LoVo (cell line): ENCODE results near the gene SPARC.
A peak's percentile ranks its signal among the peaks of the same experiment; 100 is the strongest.
"Not testable (repeated sequence)": the region's sequence is repeated elsewhere in the genome, so short reads cannot be mapped to it uniquely, and the experiment has no call there.

ENCODE experiments used
- DNase-seq: peaks from one replicate; pipeline ENCODE4 v3.0.0-alpha.2; 2016; ENCODE audit warnings: low spot score

The SPARC gene, protein sequence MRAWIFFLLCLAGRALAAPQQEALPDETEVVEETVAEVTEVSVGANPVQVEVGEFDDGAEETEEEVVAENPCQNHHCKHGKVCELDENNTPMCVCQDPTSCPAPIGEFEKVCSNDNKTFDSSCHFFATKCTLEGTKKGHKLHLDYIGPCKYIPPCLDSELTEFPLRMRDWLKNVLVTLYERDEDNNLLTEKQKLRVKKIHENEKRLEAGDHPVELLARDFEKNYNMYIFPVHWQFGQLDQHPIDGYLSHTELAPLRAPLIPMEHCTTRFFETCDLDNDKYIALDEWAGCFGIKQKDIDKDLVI

GRCh38 chr5:151686674-151687407 is at the start of gene SPARC:
Gene SPARC (minus strand): TSS chr5:151686915. CDS start chr5:151676188, 10,727 bp downstream.
- DNase-seq = no peak

DNA sequence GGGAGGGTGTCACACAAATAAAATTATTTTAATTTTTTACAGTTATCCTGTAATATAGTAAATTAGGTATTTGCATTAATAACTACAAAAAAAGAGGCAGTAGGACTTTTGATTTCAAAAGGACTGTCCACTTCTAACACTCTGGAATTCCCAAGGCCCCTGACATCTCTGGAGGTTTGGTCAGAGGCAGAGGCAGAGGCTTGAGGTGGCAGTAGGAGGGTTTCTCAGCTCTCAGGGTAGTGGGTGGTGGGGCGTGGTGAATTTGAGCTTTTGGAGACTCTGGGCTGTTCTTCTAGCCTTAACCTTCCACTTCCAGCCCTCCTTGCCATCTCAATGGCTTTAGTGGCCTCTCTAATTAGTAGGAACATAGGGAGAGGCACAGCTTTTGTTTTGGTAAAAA is 48.9 kb upstream of the SPARC start:
- no peak for DNase-seq

- DNase-seq = no peak
These were observed 47.3 kb upstream of the SPARC start for GRCh38 chr5:151734064-151734408.

- DNase-seq = no peak
These were observed 46.8 kb upstream of the SPARC start for GRCh38 chr5:151733358-151734063.

DNA sequence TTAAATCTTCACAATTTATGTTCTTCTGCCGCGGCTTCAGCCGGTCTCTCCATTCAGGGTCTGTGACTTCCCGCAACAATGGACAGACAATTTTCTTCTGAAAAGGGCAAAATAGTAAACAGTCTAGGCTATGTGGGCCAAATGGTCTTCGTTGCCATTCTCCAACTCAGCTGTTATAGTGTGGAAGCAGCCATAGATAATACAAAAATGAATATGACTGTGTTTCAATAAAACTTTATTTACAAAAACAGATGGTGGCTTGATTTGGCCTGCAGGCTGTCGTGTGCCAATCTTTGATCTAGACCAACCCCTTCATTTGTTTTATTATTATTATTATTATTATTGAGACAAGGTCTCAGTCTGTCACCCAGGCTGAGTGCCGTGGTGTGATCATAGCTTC is 43.7 kb upstream of the SPARC start:
- DNase-seq = no peak

- DNase-seq = not testable (repeated sequence)
These were observed 42.9 kb upstream of the SPARC start for GRCh38 chr5:151729597-151729996.

GRCh38 chr5:151724360-151724759 is 37.6 kb upstream of the SPARC start:
- DNase-seq = no peak

DNA sequence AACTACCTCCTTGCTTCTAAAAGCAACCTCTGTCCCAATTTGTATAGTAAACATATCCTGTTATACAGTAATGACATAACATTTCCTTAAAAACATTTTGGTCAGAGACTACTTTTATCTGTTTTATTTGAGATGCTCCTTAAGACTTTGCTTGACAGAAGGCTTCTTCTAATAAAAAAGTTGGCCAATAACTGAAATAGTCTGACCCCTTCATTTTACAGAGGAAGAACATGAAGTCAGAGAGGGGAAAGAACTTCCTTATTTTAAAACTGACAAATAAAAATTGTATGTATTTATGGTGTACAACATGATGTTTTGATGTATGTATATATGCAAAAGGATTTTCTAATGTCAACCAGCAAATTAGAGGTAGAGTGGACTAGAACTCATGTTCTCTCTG is 35.8 kb upstream of the SPARC start:
- DNase-seq = no peak

GRCh38 chr5:151721812-151722391 is 35.2 kb upstream of the SPARC start:
- DNase-seq = no peak

DNA sequence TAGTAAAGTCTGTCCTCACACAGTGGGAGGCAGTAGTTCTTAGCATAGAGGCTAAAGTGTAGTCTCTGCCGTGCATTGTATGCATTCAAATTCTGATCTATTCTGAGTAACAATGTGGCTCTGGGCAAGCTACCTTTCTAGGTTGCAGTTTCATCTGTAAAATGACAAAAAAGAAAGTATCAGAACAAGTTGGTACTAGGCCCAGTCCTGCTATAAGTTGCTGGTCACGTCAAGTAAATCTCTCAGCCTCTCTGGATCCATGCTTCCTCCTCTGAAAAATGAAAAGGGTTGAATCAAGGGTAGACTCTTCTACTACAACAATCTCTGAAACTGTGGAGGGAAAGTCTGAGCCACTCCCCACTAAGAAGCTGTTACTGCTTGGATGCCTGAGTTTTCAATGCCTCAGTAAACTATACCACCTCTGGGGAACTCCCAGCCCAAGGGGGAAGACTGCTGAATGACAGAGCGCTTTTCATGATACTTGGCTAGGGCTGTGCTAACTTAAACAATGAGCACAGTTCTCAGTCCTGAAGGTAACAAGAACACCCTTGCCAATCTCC is 34.5 kb upstream of the SPARC start:
- DNase-seq = no peak

DNA sequence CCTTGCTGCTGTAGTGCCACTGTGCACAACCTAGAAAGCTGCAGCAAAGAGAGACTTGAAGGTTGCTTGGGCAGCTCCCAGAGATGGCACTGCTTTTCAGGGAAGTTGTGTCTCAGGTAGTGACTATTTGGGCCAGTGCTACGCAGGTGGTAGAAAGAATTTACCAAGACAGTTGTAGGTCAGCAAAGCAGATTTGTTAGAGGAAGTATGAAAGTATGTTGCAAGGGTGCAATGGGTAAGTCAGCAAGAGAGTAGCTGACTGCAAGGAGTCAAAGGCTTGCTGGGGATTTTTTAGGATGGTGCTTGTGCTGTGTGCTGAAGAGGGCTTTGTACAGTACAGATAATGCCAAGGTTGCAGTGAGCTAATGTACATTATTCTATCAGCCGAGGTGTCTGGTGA is 33.5 kb upstream of the SPARC start:
- DNase-seq = no peak

DNA sequence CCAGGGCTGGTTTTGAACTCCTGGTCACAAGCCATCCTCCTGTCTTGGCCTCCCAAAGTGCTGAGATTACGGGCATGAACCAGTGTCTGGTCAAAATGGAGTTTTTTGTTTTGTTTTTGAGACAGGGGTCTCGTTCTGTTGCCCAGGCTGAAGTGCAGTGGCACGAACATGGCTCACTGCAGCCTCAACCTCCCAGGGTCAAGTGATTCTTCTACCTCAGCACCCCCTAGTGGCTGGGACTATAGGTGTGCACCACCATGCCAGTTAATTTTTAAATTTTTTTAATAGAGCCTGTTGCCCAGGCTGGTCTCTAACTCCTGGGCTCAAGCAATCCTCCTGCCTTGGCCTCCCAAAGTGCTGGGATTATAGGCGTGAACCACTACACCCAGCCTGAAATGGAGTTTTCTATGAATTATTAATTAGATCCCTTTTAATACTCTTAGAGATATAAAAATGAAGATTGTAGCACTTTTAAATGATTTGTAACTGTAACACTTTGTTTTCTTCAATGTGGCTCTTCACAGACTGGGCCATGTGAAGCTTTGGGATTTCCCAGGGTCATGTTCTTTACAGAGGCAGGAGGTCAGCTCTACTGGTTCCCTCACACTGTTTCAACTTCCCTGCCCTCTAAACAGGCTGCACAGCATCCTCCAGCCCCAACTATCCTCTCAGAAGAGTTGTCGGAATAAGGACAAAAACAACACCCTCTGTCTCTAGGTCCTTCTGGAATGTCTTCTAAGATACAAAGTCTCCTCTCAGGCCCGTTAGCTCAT is 32.7 kb upstream of the SPARC start:
- DNase-seq = no peak

GRCh38 chr5:151718646-151719045 is 31.9 kb upstream of the SPARC start:
- DNase-seq = no peak

DNA sequence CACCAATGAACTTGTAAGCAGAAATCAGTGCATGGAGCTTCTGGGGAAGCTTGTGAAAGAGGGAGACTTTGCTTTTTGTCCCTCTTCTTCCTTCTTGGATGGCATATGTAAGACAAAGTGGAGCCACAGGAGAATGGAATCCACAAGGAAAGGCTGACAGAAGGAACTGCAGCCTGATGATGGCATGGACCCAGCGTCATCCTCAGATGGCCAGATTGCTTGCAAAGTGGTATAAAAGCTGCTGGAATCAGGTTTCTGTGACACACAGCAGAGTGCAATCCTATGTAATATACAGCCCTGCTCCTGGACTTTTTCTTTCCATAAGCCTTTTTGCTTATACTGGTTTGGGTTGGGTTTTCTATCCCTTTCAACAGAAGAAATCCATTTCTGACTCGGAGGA is 31.4 kb upstream of the SPARC start:
- no peak for DNase-seq

- no peak for DNase-seq
These were observed 30.7 kb upstream of the SPARC start for GRCh38 chr5:151717416-151717815.

DNA sequence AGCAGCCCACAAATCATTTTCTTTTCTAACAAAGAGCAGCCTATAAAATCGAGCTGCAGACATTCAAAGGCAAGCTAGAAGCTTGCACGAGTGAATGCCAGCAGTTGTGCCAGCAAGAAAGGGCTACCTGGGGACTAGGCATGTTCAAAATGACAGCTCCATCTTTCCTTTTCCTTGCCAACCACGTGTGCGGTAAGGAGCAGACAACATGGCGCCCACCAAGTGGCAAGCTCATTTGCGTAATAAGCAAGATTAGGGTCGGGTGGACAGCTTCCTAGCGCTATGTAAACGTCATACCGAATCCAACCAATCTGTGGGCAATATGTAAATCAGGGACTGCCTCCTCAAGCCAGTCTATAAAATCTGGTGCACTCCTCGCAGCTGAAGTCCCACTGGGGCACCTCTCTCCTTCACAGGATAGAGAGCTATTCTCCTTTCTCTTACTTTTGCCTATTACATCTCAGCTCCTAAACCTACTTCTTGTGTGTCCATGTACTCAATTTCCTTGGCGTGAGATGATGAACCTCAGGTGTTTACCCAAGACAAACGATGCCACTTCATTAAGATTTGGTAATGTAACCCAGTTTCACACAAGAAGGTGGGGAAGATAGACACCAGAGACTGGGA is 22.5 kb upstream of the SPARC start:
- DNase-seq = no peak

DNA sequence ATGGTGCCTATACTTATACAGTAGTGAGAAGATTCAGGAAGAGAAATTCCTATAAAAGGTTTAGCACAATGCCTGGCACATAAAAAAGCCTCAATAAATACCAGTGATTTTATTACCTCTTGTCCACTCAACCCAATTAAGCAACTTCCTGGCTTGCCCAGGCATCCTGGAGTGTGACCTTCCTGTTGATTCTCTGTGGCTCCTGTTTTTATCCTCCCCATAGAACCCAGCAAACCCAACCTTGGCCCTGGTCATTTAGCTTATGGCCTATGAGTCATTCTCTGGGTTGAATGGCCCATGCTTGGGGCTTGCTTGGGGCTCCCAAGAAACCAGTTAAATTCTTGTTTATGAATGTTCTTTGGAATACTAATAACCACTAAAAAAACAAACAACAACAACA is 21.4 kb upstream of the SPARC start:
- DNase-seq = peak; percentile 66

DNA sequence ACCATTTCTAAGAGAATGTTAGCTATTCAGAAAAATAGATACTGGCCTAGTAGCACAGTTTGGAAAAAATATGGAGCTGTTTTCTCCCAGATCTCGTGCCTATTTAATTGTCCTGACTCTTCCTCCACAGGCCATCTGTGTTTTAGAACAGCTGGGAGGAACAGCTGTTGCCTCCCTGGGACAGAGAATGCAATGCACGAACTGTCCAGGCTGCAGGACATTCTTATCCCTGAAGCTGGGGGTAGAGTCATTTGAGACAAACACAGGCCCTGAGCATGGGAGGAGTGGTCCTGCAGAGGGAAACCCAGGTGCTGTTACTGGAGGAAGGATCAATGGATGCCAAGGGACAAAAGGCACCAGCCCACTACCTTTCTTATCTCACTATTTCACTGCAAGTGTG is 20.9 kb upstream of the SPARC start:
- no peak for DNase-seq

- no peak for DNase-seq
These were observed 20.2 kb upstream of the SPARC start for GRCh38 chr5:151706906-151707305.

- DNase-seq = no peak
These were observed 17.1 kb upstream of the SPARC start for GRCh38 chr5:151703780-151704179.

DNA sequence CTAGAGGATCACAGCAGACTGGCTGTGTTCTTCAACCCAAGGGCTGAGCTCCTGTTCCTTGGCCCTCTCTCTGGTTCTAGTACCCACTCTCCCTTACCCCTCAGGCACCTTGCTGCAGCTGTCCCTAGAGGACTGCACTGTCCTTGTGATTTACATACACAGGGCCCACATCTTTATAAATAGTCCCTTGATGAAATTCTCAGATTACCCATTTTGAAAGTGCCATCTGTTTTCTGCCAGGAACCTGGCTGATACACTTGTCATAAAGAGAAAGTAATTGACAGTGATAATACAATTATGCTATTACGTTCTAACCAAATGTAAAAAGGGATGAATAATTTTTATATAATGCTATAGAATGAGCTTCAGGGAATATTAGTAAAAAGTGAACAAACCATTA is 16.5 kb upstream of the SPARC start:
- DNase-seq = no peak
